MM.1S (cell line): ENCODE measurements around the gene B4GALT5.

Source experiments
- DNase-seq: peaks from one replicate; pipeline ENCODE4 v3.0.0-alpha.2; 2015
- H2AFZ ChIP-seq: fragments of 300-600 bp; sonication (generic); 2 replicates; pipeline ENCODE4 v1.6.0; 2016; ENCODE audit warnings: antibody characterized with exemption, low read length
- H3F3A ChIP-seq: fragments of 300-600 bp; sonication (generic); 2 replicates; pipeline ENCODE4 v1.6.1; 2016; ENCODE audit warnings: mild to moderate bottlenecking, antibody characterized with exemption, low read length, moderate library complexity, mixed read lengths; ENCODE audit not compliant: insufficient read depth
- H3K27ac ChIP-seq: fragments of 300-600 bp; sonication (generic); 2 replicates; pipeline ENCODE4 v1.5.1; 2016; ENCODE audit warnings: mild to moderate bottlenecking, low read length
- H3K27me3 ChIP-seq: fragments of 300-600 bp; sonication (generic); replicated peaks from 2 replicates; pipeline ENCODE4 v1.6.0; 2016; ENCODE audit warnings: low read length; ENCODE audit not compliant: insufficient read depth
- H3K36me3 ChIP-seq: fragments of 300-600 bp; sonication (generic); replicated peaks from 2 replicates; pipeline ENCODE4 v1.6.1; 2016; ENCODE audit warnings: mild to moderate bottlenecking, low read length, mixed read lengths; ENCODE audit not compliant: insufficient read depth
- H3K4me1 ChIP-seq: fragments of 300-600 bp; sonication (generic); 2 replicates; pipeline ENCODE4 v1.6.1; 2016; ENCODE audit warnings: low read length, mixed read lengths
- H3K4me2 ChIP-seq: fragments of 300-600 bp; sonication (generic); 2 replicates; pipeline ENCODE4 v1.6.0; 2016; ENCODE audit warnings: low read depth, low read length
- H3K4me3 ChIP-seq: fragments of 300-600 bp; sonication (generic); 2 replicates; pipeline ENCODE4 v1.5.1; 2016; ENCODE audit warnings: low read length, mixed read lengths
- H3K79me2 ChIP-seq: fragments of 300-600 bp; sonication (generic); 2 replicates; pipeline ENCODE4 v1.6.1; 2016; ENCODE audit warnings: mixed run types, low read length, mixed read lengths
- H3K9ac ChIP-seq: fragments of 300-600 bp; sonication (generic); 2 replicates; pipeline ENCODE4 v1.6.1; 2016; ENCODE audit warnings: low read length, mixed read lengths
- H3K9me2 ChIP-seq: fragments of 300-600 bp; sonication (generic); replicated peaks from 2 replicates; pipeline ENCODE4 v1.6.1; 2016; ENCODE audit warnings: mild to moderate bottlenecking, low read length, mixed read lengths; ENCODE audit not compliant: insufficient read depth
- H3K9me3 ChIP-seq: fragments of 300-600 bp; sonication (generic); replicated peaks from 2 replicates; pipeline ENCODE4 v1.6.1; 2016; ENCODE audit warnings: mild to moderate bottlenecking, low read length, mixed read lengths; ENCODE audit not compliant: insufficient read depth
- H4K20me1 ChIP-seq: fragments of 300-600 bp; sonication (generic); 2 replicates; pipeline ENCODE4 v1.6.1; 2016; ENCODE audit warnings: mild to moderate bottlenecking, low read length, moderate library complexity, mixed read lengths; ENCODE audit not compliant: insufficient read depth
- CTCF ChIP-seq: fragments of 300-600 bp; sonication (generic); IDR thresholded peaks from 2 replicates; pipeline ENCODE4 v1.5.1; 2016; ENCODE audit warnings: antibody characterized with exemption, low read length, mixed read lengths
- EZH2 ChIP-seq: fragments of 300-600 bp; sonication (generic); optimal IDR thresholded peaks from 2 replicates; pipeline ENCODE3; 2017; ENCODE audit warnings: low read depth, mild to moderate bottlenecking, antibody characterized with exemption, low read length, mixed read lengths
- EZH2phosphoT487 ChIP-seq: fragments of 300-600 bp; sonication (generic); IDR thresholded peaks from 2 replicates; pipeline ENCODE4 v1.6.1; 2018; ENCODE audit warnings: antibody characterized with exemption, low read length

Gene B4GALT5

GRCh38 chr20:49641683-49642656 is 71.7 kb downstream of the B4GALT5 start:
- Histone ChIP-seq H3K4me2 (no peak overlapping the region), H3K9me2 (no peaks in the 10 kb centered on the region), H3K9me3 (no peaks in the 10 kb centered on the region), H3K27ac (no peak overlapping the region), H3K4me1 (no peaks in the 10 kb centered on the region), H3K4me3 (no peak overlapping the region), H3K79me2 (no peaks in the 10 kb centered on the region), H3K36me3 (no peaks in the 10 kb centered on the region; the same call in 1 of the 2 replicates), H4K20me1 (no peaks in the 10 kb centered on the region), H3K9ac (no peak overlapping the region), H3F3A (no peaks in the 10 kb centered on the region), H2AFZ (no peak overlapping the region), H3K27me3 (no peaks in the 10 kb centered on the region)
- no peak for TF ChIP-seq EZH2phosphoT487
- no peak for TF ChIP-seq EZH2
- no peak for TF ChIP-seq CTCF
- no peak for DNase-seq

- Histone ChIP-seq H3K4me2 (no peak overlapping the region), H3K9me2 (no peaks in the 10 kb centered on the region), H3K27ac (no peak overlapping the region), H2AFZ (no peak overlapping the region), H3K4me1 (no peaks in the 10 kb centered on the region), H3K79me2 (no peaks in the 10 kb centered on the region), H3K4me3 (no peak overlapping the region), H3F3A (no peaks in the 10 kb centered on the region), H4K20me1 (no peaks in the 10 kb centered on the region), H3K9me3 (no peaks in the 10 kb centered on the region), H3K36me3 (no peaks in the 10 kb centered on the region), H3K27me3 (no peaks in the 10 kb centered on the region), H3K9ac (no peak overlapping the region)
- TF ChIP-seq EZH2 = no peak
- no peak for TF ChIP-seq EZH2phosphoT487
- no peak for DNase-seq
Measured at GRCh38 chr20:49637046-49637637, 76.5 kb downstream of the B4GALT5 start.

- Histone ChIP-seq H3K79me2 (no peaks in the 10 kb centered on the region), H3K4me2 (no peak overlapping the region), H4K20me1 (no peaks in the 10 kb centered on the region), H3K36me3 (no peaks in the 10 kb centered on the region), H3F3A (no peaks in the 10 kb centered on the region), H3K9me2 (no peaks in the 10 kb centered on the region), H3K4me3 (no peak overlapping the region), H3K9me3 (no peaks in the 10 kb centered on the region), H3K27ac (no peak overlapping the region), H3K9ac (no peak overlapping the region), H3K27me3 (no peaks in the 10 kb centered on the region), H2AFZ (no peak overlapping the region), H3K4me1 (peaks cover 3% of the 10 kb centered on the region)
- TF ChIP-seq CTCF = no peak
- no peak for TF ChIP-seq EZH2
- no peak for TF ChIP-seq EZH2phosphoT487
- DNase-seq = no peak
Measured at GRCh38 chr20:49636447-49636846, 77.2 kb downstream of the B4GALT5 start.
